ENCODE results near the gene AHDC1.

The AHDC1 gene

GRCh38 chr1:27597516-27598294 lies 6.2 kb downstream of the AHDC1 start:
- DNase-seq (ENCODE audit: low read depth, low spot score): no peak

- no peak for DNase-seq (ENCODE audit: low read depth, low spot score)
Observed at GRCh38 chr1:27596986-27597385, 7.0 kb downstream of the AHDC1 start.

- DNase-seq (ENCODE audit: low read depth, low spot score): no peak
Observed at GRCh38 chr1:27596261-27596660, 7.7 kb downstream of the AHDC1 start.

- DNase-seq (ENCODE audit: low read depth, low spot score): no peak
Observed at GRCh38 chr1:27595597-27595996, 8.3 kb downstream of the AHDC1 start.

GRCh38 chr1:27594564-27595510 lies 9.1 kb downstream of the AHDC1 start:
- peak; percentile 74 for DNase-seq (ENCODE audit: low read depth, low spot score)

- DNase-seq (ENCODE audit: low read depth, low spot score): peak; percentile 44
Observed at GRCh38 chr1:27593678-27594563, 10.0 kb downstream of the AHDC1 start.

- DNase-seq (ENCODE audit: low read depth, low spot score): peak; percentile 93
Observed at GRCh38 chr1:27592931-27593677, 10.8 kb downstream of the AHDC1 start.

- DNase-seq (ENCODE audit: low read depth, low spot score): no peak
Observed at GRCh38 chr1:27592232-27592930, 11.6 kb downstream of the AHDC1 start.

GRCh38 chr1:27591622-27592021 lies 12.3 kb downstream of the AHDC1 start:
- DNase-seq (ENCODE audit: low read depth, low spot score): no peak

GRCh38 chr1:27590917-27591508 lies 12.9 kb downstream of the AHDC1 start:
- no peak for DNase-seq (ENCODE audit: low read depth, low spot score)

GRCh38 chr1:27589841-27590426 lies 14.0 kb downstream of the AHDC1 start:
- no peak for DNase-seq (ENCODE audit: low read depth, low spot score)

GRCh38 chr1:27589441-27589840 lies 14.5 kb downstream of the AHDC1 start:
- no peak for DNase-seq (ENCODE audit: low read depth, low spot score)

GRCh38 chr1:27588256-27589232 lies 15.4 kb downstream of the AHDC1 start:
- DNase-seq (ENCODE audit: low read depth, low spot score): no peak

GRCh38 chr1:27585684-27586083 lies 18.3 kb downstream of the AHDC1 start:
- DNase-seq (ENCODE audit: low read depth, low spot score): no peak

- DNase-seq (ENCODE audit: low read depth, low spot score): no peak
Observed at GRCh38 chr1:27584453-27584852, 19.5 kb downstream of the AHDC1 start.

GRCh38 chr1:27583479-27583878 lies 20.5 kb downstream of the AHDC1 start:
- no peak for DNase-seq (ENCODE audit: low read depth, low spot score)

- DNase-seq (ENCODE audit: low read depth, low spot score): no peak
Observed at GRCh38 chr1:27581823-27582243, 22.1 kb downstream of the AHDC1 start.

GRCh38 chr1:27577504-27578188 lies 26.3 kb downstream of the AHDC1 start:
- DNase-seq (ENCODE audit: low read depth, low spot score): no peak
